HCEC 1CT (cell line): Measurements from ENCODE around the gene MSI2.
"Not testable (repeated sequence)": the region's sequence is repeated elsewhere in the genome, so short reads cannot be mapped to it uniquely, and the experiment has no call there.

ENCODE experiments used
- DNase-seq: peaks from one replicate; pipeline ENCODE4 v3.0.0-alpha.2; 2017

The MSI2 gene

GRCh38 chr17:57294101-57294500, 37.8 kb downstream of the MSI2 start:
- DNase-seq: no peak

DNA sequence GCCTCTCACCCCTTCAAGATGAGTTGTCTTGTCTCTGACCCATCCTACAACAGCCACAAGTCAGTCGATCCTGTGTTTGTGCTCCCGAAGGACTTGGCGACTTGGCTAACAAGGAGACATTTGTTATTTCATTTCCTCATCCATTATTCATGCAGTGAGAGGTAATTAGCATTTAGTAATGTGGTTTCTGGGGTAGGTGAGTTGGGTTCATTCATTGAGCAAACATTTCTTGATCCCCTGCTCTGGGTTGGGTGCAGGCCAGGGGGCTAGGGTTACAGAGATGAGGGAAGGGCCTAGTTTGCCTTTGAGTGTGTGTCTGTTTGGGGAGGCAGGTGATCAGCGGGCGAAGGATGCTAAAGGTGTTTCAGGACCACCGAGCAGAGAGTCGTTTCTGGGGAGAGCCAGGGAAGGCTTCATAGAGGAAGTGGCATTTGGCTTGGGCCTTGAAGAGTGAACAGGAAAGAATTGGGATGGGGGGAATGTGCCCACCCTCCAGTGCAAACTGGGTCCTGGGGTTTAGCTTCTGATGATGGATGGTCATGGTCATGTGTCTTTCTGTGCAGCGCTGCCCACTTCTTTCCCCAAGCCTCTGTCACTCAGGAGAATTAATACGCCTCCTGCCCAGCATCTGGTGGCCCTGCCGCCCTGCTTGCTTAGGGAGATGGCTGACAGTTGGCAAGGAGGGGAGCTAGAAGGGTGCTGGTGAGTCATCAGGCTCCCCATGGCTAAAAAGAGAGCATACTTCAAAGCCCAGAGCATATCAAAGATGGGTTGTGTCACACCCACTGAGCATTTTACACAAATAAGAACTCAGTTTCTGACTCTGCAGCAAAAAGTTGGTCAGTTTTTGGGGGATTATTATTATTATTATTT, 38.5 kb downstream of the MSI2 start:
- DNase-seq: peak; percentile 59

DNA sequence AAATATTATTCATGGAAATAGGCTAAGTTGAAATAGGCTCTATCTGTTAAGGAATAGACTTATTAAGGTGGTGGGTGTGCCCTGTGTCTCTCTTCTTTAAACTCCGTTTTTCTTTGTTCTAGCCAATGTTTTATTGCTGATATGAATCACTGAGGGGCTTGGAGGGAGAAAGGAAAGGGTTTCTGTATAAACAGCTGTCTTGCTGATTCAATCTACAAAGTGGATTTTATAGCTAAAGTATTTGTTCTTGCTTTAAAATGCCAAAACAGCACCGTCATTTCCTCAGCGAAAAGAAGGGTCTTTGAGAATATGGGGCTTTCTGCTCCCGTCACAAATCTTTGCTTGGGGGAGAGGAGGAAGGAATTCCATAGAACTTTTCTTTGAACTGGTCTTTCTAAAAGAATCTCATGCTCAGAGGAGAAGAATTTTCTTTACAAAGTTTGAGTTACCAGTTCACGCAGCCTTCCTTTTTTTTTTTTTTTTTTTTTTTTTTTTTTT, 39.3 kb downstream of the MSI2 start:
- DNase-seq: peak; percentile 39

GRCh38 chr17:57296231-57296630, 39.9 kb downstream of the MSI2 start:
- no peak for DNase-seq

GRCh38 chr17:57299176-57299575, 42.9 kb downstream of the MSI2 start:
- DNase-seq: no peak

DNA sequence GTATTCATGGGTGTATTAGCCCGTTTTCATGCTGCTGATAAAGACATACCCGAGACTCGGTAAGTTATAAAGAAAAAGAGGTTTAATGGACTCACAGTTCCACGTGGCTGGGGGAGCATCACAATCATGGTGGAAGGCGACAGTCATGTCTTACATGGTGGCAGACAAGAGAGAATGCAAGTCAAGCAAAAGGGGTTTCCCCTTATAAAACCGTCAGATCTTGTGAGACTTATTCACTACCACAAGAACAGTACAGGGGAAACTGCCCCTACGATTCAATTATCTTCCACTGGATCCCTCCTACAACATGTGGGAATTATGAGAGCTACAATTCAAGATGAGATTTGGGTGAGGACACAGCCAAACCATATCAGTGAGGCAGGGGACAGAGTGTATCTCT, 44.3 kb downstream of the MSI2 start:
- not testable (repeated sequence) for DNase-seq

GRCh38 chr17:57302690-57303465, 46.6 kb downstream of the MSI2 start:
- no peak for DNase-seq

GRCh38 chr17:57305144-57305728, 48.9 kb downstream of the MSI2 start:
- no peak for DNase-seq

DNA sequence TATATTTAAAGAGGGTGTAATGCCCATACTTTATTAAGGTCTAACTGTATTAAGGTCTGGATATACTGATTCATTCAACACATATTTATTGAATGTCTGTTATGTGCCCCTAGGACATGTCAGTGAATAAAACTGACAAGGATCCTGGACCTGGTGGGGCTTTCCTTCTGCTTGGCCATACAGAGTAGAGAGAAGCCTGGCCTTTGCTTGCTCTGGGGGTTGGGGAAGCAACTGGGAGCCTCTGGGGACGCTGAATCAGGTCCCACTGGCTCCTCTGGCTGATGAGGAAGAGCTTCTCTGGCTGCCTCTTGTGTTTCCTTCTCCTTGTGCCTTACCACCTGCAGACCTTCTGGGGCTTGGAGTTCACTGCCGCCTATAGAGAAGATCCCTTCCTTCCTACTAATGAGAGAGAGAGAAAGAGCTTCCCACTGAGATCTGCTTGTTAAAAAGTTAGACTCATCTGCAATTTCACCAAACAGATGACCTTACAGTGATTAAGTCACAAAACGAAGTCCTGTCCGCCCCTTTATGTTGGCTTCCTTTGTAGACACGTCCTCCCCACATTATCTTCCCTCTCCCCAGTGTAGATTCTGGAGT, 49.7 kb downstream of the MSI2 start:
- DNase-seq: no peak

GRCh38 chr17:57308543-57309186, 52.3 kb downstream of the MSI2 start:
- DNase-seq: no peak

- DNase-seq: no peak
Measured at GRCh38 chr17:57309479-57309878, 53.2 kb downstream of the MSI2 start.

- no peak for DNase-seq
Measured at GRCh38 chr17:57311281-57312216, 55.2 kb downstream of the MSI2 start.

DNA sequence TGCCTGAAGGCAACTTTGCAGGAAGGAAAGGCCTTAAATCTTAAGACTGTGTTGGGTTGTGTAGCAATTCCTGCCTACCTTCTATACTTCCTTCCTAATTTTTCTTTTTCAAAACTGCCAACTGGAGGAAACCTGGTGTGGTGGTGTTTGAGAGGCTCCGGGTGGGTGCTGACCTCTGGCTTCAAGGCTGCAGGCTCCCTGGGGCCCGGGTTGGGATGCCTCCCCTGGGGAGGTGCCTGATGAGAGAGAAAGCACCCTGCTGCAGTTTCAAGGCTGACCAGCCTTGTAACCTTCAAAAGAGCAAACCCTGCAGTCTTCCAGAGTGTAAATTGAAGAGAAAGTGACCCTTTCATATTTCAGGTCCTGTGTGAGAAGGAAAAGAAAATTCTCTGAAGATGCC, 55.9 kb downstream of the MSI2 start:
- no peak for DNase-seq

GRCh38 chr17:57313097-57313835, 56.9 kb downstream of the MSI2 start:
- no peak for DNase-seq

DNA sequence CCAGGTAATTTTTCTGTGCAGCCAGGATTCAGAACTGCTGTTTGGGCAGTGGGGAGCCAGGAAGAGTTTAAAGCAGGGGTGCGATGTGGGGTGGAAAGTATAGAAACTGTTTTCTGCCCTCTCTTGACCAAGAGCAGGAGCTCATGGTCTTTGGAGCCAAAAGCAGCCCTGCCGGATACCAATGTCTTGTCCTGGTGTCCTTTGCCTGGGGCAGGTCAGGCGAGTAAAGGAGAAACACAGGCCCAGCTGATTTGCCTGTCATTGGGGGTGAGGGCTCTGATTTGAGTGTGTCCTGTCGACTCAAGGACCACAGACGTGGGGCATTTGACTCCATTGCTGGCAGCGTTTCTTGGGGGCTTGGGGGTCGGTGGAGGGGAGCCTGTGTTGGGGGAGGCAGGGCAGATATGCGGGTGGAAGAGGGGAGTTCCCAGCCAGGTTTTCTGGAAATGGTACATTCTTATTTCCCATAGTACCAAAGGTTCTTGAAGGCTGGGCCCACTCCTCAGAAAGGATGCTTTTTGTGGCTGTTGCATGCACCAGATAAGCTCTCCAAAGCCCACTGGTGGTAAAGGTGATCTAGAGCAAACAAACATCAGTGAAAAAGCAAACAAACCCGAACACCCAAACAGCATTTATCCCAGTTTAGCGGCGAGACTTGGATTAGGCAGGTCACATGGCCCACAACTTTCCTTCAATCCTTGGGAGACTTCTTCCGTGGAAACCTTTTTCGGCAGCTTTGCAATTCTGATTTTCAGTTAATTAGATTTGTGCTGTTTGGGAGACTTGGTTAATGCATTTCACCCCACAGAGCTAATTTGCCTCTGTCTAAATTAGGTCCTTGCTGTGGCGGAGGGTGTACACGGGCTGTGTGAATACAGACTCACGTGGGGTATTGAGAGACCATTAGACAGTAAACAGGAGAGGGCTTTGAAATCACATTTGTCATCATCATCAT, 59.0 kb downstream of the MSI2 start:
- DNase-seq: no peak

DNA sequence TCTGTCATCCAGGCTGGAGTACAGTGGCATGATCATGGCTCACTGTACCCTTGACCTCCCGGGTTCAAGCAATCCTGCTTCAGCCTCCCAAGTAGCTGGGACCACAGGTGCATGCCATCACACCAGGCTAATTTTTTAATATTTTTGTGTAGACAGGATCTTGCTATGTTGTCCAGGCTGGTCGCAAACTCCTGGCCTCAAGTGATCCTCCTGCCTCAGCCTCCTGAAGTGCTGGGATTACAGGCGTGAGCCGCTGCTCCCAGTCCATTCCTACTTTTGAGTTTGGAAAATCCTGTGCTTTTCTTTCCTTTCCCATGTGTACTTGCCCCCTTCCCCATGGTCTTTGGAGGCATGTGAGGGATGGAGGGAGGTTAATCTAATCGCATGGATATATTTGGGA, 60.0 kb downstream of the MSI2 start:
- DNase-seq: no peak

DNA sequence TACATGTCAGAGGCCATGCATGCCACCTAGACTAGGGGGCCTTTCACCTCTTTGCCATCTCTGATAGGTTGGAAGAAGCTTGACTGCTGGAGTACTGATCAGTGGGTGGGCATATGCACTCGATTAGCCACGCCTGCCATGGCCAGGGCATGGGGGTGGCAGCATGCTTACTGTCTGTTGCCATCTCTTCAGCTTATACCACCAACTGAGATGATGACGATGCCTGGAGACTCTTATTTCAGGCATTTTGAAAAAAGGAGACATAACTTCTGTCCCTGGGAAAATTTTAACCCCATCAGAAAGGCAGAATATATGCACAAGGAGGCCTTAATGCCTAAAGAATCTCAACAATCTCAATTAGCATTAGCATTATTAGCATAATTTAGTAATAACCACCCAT, 60.8 kb downstream of the MSI2 start:
- no peak for DNase-seq

DNA sequence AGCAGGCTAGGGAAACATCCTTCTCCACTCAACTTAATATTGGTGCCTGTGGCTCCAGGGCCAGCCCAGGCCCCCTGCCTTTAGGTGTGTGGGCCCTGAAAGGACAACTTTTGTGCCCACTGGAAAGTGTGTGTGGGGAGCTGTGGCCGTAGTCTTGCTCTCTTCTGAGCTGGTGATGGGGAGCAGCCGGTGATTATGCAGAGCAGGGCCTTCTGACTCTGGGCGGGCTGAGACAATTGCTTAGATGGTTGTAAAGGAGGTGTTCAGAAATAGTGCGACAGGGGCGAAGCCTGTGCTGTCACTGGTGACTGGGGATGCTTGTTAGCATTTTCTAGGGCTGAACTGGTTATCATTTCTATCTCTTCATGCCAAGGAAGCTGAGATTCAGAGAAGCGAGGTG, 62.6 kb downstream of the MSI2 start:
- no peak for DNase-seq

DNA sequence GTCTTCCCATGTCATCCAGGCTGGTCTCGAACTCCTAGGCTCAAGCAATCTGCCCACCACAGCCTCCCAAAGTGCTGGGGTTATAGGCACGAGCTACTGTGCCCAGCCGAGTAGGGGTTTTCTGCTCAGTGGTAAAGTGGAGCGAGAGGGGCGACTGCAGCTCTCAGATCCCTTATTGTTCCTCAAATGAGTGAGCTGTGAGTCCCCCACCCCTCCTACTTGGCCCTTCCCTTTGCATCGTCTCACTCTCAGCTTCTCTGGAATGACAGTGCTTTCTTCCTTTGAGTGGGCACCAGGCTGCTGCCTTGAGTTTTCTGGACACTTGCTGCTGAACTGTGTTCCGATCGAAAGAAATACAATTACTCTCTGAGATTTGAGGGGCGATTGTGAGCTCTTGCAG, 63.5 kb downstream of the MSI2 start:
- DNase-seq: no peak

- no peak for DNase-seq
Measured at GRCh38 chr17:57323391-57323790, 67.1 kb downstream of the MSI2 start.
